Memory B cell (primary cell): ENCODE data around the gene PLPPR5.

Source experiments
- ATAC-seq: fragments of 150-1000 bp; cut with Tn5 transposase; 2 replicates; pipeline ENCODE4 v1.10.0; 2021; ENCODE audit warnings: low read depth, mild to moderate bottlenecking, moderate library complexity
- DNase-seq, 2 donors: peaks; one replicate each; pipeline ENCODE4 v3.0.0; 2022; ENCODE audit warnings: low spot score in 2 of 2
- H3K27ac Mint-ChIP-seq: one replicate; pipeline ENCODE4 v1.8.0; 2022; ENCODE audit warnings: mild to moderate bottlenecking, moderate library complexity, mixed read lengths
- H3K27me3 Mint-ChIP-seq: one replicate; pipeline ENCODE4 v1.8.0; 2022; ENCODE audit warnings: mixed read lengths
- H3K36me3 Mint-ChIP-seq: one replicate; pipeline ENCODE4 v1.8.0; 2022; ENCODE audit warnings: mild to moderate bottlenecking, mixed read lengths
- H3K4me1 Mint-ChIP-seq: one replicate; pipeline ENCODE4 v1.8.0; 2022; ENCODE audit warnings: mixed read lengths
- H3K4me3 Mint-ChIP-seq: one replicate; pipeline ENCODE4 v1.8.0; 2022; ENCODE audit warnings: mild to moderate bottlenecking, moderate library complexity, mixed read lengths
- H3K9me3 Mint-ChIP-seq: one replicate; pipeline ENCODE4 v1.8.0; 2022; ENCODE audit warnings: mixed read lengths

Gene PLPPR5

DNA sequence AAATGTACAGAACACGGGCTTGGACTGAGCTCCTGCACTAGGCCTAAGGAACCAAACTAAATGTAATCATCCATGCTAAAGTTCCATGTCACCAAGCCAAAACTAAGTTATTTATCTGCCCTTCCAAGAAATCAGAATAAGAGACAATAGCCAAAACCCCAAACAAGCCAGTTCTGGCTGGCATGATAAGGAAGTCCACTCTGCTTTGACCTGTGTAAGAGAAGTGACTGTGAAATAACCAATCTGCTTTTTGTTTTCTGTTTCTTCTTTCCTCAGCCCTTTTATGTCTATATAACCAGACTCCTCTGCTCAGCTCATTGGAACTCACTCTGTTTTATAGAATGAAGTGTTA, 15.1 kb downstream of the PLPPR5 start:
- DNase-seq, result no peak
- Mint-ChIP-seq H3K27ac (no peak overlapping the region), H3K9me3 (no peaks in the 10 kb centered on the region), H3K4me1 (no peaks in the 10 kb centered on the region), H3K4me3 (no peak overlapping the region), H3K27me3 (no peaks in the 10 kb centered on the region), H3K36me3 (no peaks in the 10 kb centered on the region)
- ATAC-seq, result no peak

DNA sequence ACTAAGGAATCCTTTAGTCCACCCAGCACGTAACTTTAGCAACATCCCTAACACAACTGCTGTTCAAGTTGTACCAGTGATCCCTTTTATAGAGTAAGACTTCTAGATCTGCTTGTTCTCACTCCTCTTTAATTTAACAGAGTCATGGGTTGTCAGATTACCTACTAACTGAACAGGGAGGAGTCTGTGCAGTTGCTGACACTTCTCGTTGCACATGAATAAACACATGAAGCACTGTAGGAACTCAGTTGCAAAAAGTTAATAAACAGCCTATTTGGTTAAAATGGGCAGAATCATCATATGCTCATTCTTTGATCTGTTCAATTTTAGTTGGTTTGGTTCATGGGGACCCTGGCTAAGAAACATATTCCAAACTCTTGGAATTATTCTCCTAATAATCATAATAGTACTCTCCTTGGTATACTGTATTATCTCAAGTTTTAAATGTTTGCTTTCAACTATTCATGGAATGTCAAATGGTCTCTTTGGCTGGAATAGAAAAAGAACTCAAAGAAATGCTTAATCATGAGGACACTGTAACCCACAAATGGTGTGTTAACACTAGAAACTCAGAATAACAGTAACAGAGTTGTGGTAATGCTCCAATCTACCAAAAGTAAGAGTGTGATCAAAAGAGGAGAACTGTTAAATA, 15.6 kb downstream of the PLPPR5 start:
- DNase-seq, result no peak
- H3K4me3 Mint-ChIP-seq, result no peak overlapping the region
- no peaks in the 10 kb centered on the region for H3K36me3 Mint-ChIP-seq
- H3K27me3 Mint-ChIP-seq, result no peaks in the 10 kb centered on the region
- no peak for ATAC-seq
- no peaks in the 10 kb centered on the region for H3K4me1 Mint-ChIP-seq
- no peak overlapping the region for H3K27ac Mint-ChIP-seq
- H3K9me3 Mint-ChIP-seq, result no peaks in the 10 kb centered on the region

DNA sequence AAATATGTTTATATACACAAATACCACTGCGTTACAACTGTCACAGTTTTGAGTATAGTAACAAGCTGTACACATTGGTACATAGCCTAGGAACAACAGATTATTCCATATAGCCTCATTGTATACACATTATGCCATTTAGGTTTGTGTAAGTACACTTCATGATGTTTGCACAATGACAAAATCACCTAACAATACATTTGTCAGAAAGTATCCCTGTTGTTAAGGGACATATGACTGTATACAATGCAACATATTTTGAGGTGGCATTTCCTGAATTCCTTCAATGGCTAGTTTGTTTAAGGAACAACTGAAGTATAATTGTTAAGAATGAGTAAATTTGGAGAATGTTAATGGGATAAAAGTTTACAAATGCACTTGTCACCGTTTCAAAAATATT, 19.0 kb downstream of the PLPPR5 start:
- no peak overlapping the region for H3K4me3 Mint-ChIP-seq
- H3K4me1 Mint-ChIP-seq, result no peaks in the 10 kb centered on the region
- H3K36me3 Mint-ChIP-seq, result no peaks in the 10 kb centered on the region
- ATAC-seq (no peak), DNase-seq (no peak)
- no peaks in the 10 kb centered on the region for H3K27me3 Mint-ChIP-seq
- no peaks in the 10 kb centered on the region for H3K9me3 Mint-ChIP-seq
- H3K27ac Mint-ChIP-seq, result no peak overlapping the region

DNA sequence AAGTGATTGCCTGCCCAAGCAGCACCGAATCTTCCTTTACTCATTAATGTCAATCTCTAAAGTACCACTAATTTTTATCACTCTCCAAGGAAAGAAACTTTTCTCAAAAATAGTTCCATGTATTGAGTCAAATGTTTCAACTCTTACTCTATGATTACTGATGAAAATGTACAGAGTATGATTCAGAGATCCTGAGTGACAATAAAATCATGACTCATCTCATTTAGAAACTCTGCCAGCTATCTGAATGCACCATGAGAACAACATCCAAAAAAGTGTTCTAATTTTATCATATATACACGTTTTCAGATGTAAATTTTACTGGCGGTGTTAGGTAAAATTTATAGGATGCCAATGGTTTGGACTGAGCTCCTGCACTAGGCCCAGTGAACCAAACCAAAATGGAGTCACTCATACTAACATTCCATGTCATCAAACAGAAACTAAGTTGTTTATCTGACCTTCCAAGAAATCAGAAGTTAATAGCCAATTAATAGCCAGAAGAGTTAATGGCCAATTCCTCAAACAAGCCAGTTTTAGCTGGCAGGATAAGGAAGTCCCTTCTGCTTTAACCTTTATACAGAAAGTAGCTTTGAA, 22.6 kb downstream of the PLPPR5 start:
- Mint-ChIP-seq H3K4me3 (no peak overlapping the region), H3K4me1 (no peaks in the 10 kb centered on the region), H3K36me3 (no peaks in the 10 kb centered on the region), H3K27ac (no peak overlapping the region), H3K9me3 (no peaks in the 10 kb centered on the region), H3K27me3 (peaks cover 2% of the 10 kb centered on the region)
- DNase-seq (no peak), ATAC-seq (no peak)

DNA sequence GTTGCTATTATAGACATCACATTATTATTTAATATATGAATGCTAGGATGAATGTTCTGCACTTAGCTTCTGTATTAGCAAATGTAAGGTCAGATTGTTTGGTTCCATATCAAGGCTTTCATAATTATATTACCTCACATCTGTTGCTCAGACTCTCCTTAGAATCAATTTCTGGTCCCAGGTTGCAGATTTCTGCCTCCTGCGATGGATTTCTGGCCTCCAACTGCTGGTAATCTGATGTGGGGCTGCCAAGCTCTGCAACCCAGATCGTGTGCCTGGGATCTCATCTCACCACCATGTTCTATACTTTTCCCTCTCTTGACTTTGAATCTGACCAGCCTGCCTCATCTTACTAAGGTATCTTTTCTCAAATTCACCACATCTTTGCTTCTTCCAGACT, 25.2 kb downstream of the PLPPR5 start:
- no peak overlapping the region for H3K27ac Mint-ChIP-seq
- H3K9me3 Mint-ChIP-seq, result no peaks in the 10 kb centered on the region
- no peak for ATAC-seq
- no peak overlapping the region for H3K4me3 Mint-ChIP-seq
- no peaks in the 10 kb centered on the region for H3K4me1 Mint-ChIP-seq
- no peaks in the 10 kb centered on the region for H3K36me3 Mint-ChIP-seq
- H3K27me3 Mint-ChIP-seq, result peaks cover 2% of the 10 kb centered on the region
- DNase-seq, result no peak

DNA sequence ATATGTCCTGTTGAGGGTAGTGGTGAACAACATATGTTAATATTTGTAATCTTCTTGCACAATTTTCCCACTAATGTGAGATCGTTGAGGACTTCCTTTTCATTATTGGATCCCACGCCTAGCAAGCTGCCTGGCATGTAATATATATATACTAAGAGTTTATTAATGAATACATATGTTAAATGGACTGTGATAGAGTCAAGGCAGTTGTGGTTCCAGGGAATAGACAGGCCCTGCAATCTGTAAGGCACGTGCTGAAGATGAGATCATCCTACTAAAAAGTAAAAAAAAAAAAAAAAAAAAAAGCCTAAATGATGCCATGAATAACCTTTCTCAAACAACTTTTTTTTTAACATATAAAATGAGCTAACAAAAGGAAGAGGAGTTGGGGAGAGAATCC, 28.9 kb downstream of the PLPPR5 start:
- H3K27me3 Mint-ChIP-seq, result peaks cover 2% of the 10 kb centered on the region
- DNase-seq (no peak), ATAC-seq (no peak)
- H3K4me1 Mint-ChIP-seq, result no peaks in the 10 kb centered on the region
- no peak overlapping the region for H3K27ac Mint-ChIP-seq
- no peak overlapping the region for H3K4me3 Mint-ChIP-seq
- no peaks in the 10 kb centered on the region for H3K36me3 Mint-ChIP-seq
- no peaks in the 10 kb centered on the region for H3K9me3 Mint-ChIP-seq

DNA sequence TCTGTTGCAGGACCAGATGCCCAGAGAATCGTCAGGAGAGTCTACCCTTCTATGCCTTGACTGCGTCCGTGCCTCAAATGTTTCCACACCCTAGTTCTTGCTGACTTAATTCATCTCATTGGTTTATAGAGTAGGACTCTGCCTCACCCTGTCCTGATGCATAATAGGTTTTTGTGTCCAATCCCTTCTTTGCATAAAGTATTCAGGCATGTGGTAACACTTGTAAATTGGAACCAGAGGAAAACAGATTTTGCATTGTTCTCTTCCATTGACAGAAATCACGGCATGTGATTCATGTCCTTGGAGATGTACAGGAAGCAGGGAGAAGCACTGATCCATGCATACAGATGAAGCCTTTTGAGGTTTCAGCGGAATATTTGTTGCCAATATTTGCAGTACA, 29.5 kb downstream of the PLPPR5 start:
- ATAC-seq (no peak), DNase-seq (no peak)
- Mint-ChIP-seq H3K36me3 (no peaks in the 10 kb centered on the region), H3K27ac (no peak overlapping the region), H3K27me3 (peaks cover 2% of the 10 kb centered on the region), H3K4me3 (no peak overlapping the region), H3K4me1 (no peaks in the 10 kb centered on the region), H3K9me3 (no peaks in the 10 kb centered on the region)

DNA sequence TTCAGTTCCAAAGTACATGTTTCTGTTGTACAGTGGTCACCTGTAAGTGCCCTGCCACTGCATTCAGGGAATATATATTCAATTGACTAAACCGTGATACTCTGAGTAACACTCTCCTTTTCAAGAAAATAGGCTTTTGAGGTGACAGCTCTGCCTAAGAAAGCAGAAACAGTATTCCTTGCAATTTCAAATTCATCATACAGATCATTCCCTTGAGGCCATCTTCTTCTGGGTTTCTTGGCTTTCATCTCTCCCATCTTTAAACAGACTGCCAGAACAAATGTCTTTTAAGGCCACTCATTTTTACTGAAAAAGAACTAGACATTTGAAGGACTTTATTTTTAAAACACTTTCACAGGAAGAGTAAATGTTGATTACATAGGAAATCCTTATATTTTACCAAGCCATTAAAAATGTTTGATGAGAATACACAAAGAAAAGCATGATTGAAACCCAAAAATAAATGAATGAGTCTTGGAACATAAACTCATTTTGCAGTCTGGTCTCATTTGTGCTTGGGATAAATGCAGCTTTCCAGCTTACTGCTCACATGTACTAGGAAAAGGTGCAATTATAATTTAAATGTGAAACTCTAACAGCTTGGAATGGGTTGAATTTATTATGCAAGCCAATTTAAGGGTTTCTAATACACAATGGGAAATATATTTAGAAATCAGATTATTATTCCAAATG, 34.7 kb downstream of the PLPPR5 start:
- Mint-ChIP-seq H3K9me3 (no peaks in the 10 kb centered on the region), H3K27ac (no peak overlapping the region), H3K27me3 (peaks cover 4% of the 10 kb centered on the region), H3K4me1 (no peaks in the 10 kb centered on the region), H3K36me3 (no peaks in the 10 kb centered on the region), H3K4me3 (no peak overlapping the region)
- ATAC-seq (no peak), DNase-seq (no peak)

DNA sequence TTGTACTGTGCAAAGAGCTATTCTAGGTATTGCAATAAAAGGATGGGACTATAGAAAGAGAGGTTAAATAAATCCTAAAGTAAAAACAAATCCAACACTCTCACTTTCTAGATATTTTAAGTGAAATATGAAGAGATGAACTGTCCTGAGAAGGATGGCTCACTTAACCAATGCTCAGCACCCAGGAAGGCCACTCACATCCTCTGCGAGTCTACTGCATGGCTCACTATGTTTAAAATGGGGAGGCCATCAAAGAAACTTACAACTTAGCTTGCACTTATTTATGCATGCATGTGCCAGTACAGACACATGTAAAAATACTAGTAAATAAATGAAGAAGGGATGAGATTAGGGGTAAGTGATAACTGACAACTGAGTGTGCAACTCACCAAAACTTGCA, 37.5 kb downstream of the PLPPR5 start:
- Mint-ChIP-seq H3K36me3 (no peaks in the 10 kb centered on the region), H3K27me3 (peaks cover 4% of the 10 kb centered on the region), H3K27ac (no peak overlapping the region), H3K4me1 (no peaks in the 10 kb centered on the region), H3K4me3 (no peak overlapping the region), H3K9me3 (no peaks in the 10 kb centered on the region)
- DNase-seq (no peak), ATAC-seq (no peak)

DNA sequence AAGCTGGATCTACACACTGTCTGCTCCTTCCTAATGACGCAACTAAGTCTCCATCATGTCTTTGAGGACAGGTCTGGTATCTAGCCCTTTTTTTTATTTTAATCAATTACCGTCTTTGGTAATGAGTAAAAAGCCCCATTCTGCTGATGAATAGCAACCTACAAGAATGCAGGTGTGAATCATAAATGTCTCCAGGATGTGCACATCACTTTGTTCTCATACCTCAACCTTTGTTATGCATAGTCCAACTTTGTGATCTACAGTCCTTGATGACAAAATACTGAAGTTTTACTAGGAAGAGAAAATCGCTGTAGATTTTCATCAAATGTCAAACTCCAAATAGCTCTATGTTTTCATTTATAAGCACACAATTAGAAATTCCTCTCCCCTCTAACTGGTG, 39.3 kb downstream of the PLPPR5 start:
- Mint-ChIP-seq H3K27me3 (peaks cover 4% of the 10 kb centered on the region), H3K27ac (no peak overlapping the region), H3K4me1 (no peaks in the 10 kb centered on the region), H3K4me3 (no peak overlapping the region), H3K9me3 (no peaks in the 10 kb centered on the region), H3K36me3 (no peaks in the 10 kb centered on the region)
- no peak for DNase-seq
- no peak for ATAC-seq

DNA sequence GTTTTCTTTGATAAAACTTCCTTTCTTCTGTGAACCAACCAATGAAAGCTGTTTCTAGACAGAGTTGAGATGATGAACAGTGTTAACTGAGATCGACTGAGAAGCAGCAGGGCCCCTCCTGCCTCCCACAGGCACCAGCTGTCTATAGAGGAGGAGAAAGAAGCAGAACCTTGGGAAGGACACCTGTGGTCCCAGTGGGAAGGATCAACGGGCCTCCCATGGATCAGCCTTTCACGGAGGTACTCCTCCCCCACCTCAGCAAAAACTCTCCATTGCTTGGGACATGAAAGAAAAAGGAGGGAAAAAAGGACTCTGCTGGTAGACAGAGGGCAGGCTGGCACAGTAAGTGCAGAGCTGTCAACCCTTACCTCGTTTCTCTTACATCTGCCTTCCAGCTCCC, 40.5 kb downstream of the PLPPR5 start:
- Mint-ChIP-seq H3K4me1 (no peaks in the 10 kb centered on the region), H3K4me3 (no peak overlapping the region), H3K9me3 (no peaks in the 10 kb centered on the region), H3K36me3 (no peaks in the 10 kb centered on the region), H3K27me3 (peaks cover 4% of the 10 kb centered on the region), H3K27ac (no peak overlapping the region)
- ATAC-seq (no peak), DNase-seq (no peak)

DNA sequence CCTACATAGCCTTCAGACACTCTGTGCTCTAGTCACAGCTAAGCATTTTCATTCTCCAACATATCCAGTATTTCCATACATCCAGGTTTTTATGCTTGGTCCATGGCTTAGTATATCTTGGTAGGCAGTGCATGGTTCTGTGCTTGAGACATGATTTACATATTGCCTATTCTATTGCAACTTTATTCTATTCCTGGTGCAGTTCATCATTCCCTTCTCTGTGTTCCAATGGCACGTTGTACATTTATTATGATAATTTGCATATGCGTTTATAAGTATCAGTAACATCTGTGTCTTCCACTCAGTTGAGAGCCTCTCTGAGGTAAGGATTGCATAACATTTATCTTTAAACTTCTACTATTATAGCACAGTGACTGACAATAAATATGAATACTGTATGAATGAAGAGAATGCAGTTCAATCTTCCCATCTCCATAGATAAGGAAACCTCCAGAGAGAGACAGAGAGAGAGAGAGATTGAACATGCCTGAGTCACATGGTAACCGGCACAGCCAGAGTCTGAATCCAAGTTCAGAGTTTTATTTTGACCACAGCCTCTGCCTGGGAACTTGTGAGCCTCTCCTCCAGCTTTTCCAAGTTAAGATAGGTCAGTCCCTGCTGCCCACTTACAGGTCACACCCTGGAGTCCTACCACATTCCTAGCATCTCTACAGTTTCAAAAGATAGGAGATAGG, 41.5 kb downstream of the PLPPR5 start:
- no peaks in the 10 kb centered on the region for H3K36me3 Mint-ChIP-seq
- H3K4me3 Mint-ChIP-seq, result no peak overlapping the region
- H3K27me3 Mint-ChIP-seq, result peaks cover 4% of the 10 kb centered on the region
- H3K27ac Mint-ChIP-seq, result no peak overlapping the region
- DNase-seq (no peak), ATAC-seq (no peak)
- H3K4me1 Mint-ChIP-seq, result no peaks in the 10 kb centered on the region
- no peaks in the 10 kb centered on the region for H3K9me3 Mint-ChIP-seq

DNA sequence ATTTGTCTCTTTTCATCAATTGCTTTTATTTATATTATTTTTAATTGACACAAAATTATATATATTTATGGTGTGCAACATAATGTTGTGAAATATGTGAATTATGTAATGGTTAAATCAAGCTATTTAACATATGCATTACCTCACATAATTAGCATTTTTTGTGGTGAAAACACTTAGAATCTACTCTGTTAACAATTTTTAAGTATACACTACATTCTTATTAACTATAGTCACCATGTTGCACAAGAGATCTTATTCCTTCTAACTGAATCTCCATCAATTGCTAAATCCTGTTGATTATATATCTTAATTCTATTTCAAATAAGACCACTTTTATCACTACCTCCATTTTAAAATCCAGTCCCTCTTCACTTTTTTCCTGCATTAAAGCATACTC, 42.5 kb downstream of the PLPPR5 start:
- Mint-ChIP-seq H3K36me3 (no peaks in the 10 kb centered on the region), H3K9me3 (no peaks in the 10 kb centered on the region), H3K4me1 (no peaks in the 10 kb centered on the region), H3K4me3 (no peak overlapping the region), H3K27ac (no peak overlapping the region), H3K27me3 (peaks cover 4% of the 10 kb centered on the region)
- DNase-seq (no peak), ATAC-seq (no peak)

DNA sequence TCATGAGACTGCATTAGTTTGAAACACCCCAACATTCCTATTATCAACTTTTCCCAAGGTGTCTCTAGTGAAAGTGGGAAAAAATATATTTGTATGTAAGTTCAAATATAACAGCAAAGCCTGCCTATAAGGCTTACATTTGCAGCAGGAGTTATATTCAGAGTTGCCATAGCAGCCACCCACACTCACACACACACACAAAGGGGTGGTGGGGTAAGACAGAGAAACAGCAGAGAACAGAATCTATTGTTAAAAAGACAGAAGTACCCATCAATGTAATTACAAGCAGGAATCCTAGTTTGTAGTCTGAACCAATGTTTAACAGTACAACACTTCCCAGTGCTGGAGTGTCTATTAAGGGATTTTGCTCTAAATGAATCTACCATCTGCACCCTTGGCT, 55.0 kb downstream of the PLPPR5 start:
- no peak for DNase-seq
- no peaks in the 10 kb centered on the region for H3K4me1 Mint-ChIP-seq
- no peaks in the 10 kb centered on the region for H3K36me3 Mint-ChIP-seq
- H3K4me3 Mint-ChIP-seq, result no peak overlapping the region
- no peaks in the 10 kb centered on the region for H3K9me3 Mint-ChIP-seq
- H3K27ac Mint-ChIP-seq, result no peak overlapping the region
- H3K27me3 Mint-ChIP-seq, result peaks cover 3% of the 10 kb centered on the region
- no peak for ATAC-seq
